ENCODE results near the gene PXDN.
"Not testable (repeated sequence)": the region's sequence is repeated elsewhere in the genome, so short reads cannot be mapped to it uniquely, and the experiment has no call there.

PXDN gene

DNA sequence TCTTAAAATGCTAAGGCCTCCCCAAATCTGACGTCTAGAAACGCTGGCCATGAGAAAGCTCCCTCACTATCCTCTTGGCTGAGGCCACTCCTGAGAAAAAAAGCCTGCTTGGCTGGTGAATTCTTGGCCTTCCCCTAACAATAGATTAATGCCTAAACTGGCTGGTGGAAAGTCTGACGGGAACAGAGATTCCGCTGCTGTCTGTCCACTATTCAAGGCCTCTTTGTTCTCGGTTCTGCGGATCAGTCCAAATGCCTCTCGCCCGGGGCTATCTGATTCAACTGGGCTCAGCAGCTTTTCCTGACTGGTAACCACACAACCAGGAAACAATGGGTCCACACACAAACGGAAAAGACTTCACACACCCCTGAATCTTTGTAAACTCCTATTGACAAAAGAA, 27.2 kb downstream of the PXDN start:
- DNase-seq: no peak

DNA sequence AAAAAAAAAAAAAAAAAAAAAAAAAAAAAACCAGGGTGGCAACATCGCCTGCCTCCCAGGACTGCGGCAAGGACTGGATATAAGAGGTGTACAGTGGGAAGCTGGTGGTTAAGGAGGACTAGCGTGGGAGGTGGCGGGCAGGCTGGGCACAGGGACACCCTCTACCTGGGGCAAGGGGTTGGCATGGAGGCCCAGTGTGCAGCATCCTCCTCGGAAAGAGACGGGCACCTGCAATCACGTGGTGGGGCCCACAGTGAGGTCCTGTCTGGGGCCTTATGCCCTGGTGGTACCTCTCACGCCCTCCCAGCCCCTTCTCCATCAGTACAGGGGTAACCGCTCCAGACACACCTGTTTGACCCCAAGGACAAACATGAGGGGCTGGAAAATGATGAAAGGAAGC, 27.9 kb downstream of the PXDN start:
- no peak for DNase-seq

DNA sequence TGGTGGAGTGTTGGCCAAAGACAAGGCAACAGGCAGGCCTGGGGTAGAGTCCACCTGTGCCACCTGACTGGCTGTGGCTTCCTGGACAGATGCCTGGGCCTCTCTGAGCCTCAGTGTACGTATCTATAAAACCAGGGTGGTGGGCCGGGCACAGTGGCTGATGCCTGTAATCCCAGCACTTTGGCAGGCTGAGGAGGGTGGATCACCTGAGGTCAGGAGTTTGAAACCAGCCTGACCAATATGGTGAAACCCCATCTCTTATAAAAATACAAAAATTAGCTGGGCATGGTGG, 28.4 kb downstream of the PXDN start:
- DNase-seq: not testable (repeated sequence)

DNA sequence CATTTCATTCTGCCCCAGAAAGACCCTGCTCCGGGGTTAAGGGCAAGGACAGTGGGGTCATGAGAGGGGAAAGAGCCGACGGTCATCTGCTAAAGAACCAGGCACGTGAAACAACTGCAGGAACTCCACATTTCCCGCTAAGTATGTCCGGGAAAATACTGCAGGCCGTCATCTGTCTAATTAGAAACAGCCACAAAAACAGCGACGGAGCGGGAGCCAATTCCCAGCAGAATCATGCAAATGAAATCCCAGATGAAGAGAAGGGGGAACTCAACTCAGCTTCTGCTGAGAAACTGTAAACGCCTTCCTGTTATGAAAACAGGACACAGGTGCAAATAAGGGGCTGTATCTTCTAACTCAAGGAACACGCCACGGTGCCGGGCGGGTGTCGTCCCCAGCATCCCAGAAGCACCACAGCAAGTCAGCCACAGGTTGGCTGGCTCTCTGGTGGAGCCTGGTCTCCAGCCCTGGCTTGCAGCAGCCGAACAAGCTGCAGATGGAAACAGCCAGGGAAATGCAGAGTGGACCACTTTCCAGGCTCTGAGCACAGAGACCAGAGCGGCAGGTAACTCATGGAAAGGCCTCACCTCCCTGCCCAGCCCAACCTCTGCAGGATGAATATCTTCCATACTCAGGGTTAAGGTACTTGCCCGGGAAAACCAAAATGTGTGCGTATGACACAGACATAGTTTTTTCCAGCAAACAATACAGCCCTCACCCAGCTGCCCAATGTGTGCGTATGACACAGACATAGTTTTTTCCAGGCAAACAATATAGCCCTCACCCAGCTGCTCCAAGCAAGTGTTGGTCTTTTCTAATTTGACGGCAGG, 28.9 kb downstream of the PXDN start:
- no peak for DNase-seq

DNA sequence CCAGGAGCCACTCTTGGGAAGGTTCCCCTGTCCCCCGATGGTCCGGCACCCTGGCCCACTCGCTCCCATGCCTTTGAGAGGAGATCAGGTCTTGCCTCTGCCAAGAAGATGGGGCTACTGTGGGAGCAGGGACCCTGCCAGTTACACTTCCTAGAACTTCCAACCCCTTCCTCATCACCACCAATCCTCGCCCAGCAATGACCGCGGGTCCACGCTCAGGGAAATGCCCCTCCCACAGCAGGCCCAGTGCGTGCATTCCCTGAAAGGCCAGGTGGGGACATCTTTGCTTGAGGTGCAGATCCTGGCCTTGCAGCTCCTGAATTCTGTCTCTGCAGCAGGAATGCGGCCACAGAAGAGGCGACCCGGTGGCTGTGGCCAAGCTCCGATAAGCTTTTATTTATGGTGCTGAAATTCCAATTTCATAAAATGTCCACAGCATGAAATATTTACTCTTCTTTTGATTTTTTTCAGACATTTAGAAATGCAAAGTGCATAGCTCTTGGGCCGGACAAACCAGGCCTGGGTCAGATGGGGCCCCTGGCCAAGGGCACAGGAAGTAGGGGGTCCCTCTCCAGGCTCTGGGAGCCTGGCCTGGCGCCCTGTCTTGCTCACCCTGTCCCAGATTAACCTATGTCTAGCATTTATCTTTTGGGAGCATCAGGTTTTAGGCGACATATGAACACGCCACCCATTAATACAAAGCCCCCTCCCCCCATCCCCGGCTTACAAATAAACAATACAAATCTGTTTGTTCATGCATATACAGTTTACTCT, 29.8 kb downstream of the PXDN start:
- DNase-seq: no peak

DNA sequence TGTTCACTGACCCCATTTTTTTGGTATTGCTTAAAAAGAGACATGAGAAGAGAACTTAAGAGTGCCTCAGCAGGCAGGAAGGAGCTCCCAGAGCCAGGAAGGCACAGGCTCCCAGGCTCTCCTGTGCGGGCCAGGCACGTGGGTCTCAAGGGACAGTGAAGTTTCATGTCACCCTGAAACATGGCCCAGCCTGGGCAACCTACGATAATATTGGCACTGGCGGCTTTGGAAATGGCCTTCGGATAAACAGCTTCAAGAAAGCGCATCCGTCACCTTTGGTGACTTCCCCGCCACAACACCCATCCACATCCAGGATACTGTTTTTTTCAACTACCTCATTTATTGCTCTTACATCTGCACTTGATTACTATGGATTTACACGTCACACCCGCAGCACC, 30.5 kb downstream of the PXDN start:
- DNase-seq: no peak

DNA sequence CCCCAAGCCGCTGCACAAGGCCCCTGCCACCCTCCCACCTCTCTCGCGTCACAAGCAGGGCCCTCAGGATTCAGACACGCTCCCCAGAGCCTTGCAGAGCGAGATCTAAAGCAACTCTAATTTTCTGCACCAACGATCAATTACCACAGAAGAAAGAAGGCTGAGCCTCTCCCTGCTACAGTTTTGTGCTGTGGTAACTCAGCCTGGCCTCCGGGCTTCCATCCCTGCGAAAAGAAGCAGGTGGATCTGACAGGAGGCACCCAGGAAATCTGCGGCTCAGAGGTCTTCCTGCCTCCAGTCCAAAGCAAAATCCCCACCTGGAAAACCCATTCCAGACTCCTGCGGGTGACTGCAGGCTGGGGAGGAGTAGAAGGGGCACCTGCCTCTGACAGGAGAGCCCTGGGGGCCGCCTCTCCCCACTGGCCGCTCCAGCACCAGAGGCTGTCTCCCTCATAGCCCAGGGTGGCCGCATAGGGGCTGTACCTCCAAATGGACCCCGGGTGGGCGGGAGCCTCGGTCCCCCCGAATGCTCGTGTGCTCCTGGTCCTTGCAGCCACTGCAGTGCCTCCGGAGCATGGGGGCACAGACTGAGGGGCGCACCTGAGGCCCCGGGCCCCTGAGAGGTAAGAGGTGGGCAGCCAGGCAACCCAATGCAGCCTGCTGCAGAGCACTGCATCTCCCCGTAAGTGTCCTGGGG, 31.0 kb downstream of the PXDN start:
- no peak for DNase-seq

DNA sequence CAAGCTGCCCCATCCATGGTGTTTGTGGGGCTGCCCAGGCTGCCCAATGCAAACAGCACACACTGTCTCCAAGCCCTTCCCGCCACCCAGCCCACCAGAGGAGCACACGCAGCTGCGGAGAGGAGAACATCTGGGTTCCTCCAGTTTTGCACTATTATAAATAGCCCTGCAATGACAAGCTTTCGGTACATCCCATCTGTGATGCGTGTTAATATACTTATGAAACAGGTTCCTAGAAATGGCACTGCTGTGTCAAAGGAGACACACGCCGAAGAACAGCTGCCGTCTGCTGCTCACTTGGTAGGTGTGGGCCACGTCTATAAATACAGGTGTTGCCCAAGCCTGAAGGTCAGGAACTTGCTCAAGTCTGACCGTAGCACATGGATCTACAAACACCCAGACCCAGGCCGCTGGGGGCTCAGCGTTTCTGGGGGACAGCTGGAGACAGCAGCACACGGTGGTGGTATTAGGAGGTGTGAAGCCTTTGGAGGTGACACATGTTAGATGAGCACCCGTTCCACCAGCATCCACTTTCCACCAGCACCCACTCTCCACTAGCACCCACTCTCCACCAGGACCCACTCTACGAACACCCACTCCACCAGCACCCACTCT, 34.3 kb downstream of the PXDN start:
- no peak for DNase-seq

DNA sequence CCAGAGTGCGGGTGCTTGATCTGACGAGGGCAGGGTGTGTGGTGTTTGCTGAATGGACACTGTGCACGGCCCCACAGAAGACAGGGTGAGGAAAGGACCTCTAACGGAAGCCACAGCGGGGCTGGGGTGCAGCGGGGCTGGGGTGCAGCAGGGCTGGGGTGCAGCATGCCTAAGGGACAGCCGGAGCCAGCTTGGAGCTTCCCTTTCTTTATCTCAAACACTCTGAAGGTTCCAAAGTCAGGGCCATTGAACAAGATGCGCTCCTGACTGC, 35.0 kb downstream of the PXDN start:
- DNase-seq: no peak

DNA sequence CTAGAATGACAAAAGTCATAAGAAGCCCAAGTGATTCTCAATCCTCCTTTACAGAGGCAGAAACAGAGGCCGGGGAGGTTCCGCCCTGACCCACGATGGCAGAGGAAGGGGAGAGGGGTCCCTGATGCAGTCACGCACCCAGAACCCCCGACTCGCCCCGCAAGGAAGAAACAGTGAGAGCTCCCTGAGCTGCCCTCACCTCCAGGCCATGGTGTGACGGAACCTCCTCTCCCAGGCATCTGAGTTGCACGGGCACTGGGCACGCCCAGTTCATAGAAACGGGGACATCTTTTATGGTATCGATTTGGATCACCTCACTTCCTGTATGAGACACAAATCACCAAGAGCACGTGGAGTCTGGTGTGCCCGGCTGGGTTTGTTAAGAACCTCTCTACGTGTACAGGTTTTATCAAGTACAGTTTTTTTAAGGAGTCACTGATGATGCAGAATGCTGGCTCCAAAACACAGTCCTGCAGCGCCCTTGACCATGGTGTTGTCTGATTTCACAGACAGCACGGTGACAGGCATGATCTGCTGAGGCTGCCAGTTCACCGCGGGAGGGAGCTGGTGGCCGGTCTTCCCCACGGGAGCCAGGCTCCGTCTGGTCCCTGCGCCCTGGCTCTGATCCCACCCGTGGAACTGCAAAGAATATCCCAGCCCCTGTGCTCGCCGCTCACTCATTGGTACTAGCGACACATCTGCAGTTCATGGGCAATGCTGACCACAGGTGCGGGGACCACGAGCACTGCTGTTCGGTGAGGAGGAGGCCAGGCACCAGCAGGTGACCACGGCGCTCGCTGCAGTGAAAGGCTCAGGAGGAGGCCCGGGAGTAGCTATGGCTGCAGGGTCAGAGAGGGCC, 35.6 kb downstream of the PXDN start:
- DNase-seq: no peak

DNA sequence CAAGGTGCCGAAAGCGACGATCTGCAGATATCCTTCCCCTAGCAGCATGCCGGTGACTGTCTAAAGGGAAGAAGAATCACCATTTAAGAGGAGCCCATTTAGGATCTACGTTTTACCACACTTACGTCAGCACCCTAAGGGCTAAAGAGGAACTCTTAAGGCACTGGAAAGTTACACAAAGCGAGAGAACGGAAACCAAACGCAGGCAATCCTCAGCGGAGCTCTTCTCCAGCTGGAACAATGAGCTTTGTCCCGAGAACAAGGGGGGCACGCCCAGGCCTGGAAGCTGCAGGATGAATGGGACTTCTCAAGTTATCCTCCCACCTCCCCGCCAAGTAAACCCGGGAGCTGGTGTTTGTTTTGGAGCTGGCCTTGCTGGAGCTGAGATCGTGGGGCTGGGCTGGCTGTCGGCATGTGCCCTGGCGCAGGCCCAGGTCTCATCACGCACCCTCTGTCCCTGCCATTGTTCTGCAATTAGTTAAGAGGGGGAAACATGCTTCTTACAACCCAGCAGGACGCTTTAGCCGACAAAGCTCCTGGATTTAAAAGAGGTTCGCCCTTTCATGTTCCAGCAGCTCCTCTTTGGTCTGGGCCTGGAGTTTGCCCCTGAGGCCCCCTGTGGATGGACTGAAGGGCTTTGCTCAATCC, 36.4 kb downstream of the PXDN start:
- no peak for DNase-seq

DNA sequence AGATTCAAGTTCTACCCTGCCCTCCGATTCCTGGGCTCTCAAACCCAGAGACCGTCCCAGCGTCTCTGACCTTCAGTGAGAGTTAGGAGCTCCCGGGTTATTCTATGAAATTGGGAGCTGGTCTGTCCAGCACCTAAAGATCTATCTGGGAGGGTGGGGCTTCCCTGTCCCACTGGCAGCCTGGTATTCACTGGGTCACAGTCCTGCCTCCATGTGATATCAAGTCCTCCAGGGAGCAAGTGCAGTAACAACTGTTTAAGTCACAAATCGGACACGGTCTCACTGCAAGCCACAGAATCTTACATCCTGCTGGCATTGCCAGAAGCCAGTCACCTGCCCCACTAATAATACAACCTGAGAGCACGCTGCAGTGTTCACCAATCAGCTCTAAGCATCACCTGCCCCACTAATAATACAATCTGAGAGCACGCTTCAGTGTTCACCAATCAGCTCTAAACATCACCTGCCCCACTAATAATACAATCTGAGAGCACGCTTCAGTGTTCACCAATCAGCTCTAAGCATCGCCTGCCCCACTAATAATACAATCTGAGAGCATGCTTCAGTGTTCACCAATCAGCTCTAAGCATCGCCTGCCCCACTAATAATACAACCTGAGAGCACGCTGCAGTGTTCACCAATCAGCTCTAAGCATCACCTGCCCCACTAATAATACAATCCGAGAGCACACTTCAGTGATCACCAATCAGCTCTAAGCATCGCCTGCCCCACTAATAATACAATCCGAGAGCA, 38.0 kb downstream of the PXDN start:
- DNase-seq: not testable (repeated sequence)

DNA sequence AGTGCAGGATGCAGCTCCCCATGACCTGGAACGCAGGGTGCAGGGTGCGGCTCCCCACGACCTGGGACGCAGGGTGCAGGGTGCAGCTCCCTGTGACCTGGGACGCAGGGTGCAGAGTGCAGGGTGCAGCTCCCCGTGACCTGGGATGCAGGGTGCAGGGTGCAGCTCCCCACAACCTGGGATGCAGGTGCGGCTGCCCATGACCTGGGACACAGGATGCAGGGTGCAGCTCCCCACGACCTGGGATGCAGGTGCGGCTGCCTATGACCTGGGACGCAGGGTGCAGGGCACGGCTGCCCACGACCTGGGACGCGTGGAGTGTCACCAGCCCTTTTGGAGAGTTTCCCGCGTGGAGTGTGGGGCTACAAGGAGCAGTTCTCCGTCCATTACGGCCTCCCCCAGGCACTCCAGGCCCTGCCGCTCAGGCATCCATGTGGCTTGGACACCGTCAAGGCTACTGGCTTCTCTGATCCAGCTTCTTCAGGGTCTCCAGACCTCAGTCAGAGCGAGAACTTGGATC, 38.7 kb downstream of the PXDN start:
- no peak for DNase-seq

DNA sequence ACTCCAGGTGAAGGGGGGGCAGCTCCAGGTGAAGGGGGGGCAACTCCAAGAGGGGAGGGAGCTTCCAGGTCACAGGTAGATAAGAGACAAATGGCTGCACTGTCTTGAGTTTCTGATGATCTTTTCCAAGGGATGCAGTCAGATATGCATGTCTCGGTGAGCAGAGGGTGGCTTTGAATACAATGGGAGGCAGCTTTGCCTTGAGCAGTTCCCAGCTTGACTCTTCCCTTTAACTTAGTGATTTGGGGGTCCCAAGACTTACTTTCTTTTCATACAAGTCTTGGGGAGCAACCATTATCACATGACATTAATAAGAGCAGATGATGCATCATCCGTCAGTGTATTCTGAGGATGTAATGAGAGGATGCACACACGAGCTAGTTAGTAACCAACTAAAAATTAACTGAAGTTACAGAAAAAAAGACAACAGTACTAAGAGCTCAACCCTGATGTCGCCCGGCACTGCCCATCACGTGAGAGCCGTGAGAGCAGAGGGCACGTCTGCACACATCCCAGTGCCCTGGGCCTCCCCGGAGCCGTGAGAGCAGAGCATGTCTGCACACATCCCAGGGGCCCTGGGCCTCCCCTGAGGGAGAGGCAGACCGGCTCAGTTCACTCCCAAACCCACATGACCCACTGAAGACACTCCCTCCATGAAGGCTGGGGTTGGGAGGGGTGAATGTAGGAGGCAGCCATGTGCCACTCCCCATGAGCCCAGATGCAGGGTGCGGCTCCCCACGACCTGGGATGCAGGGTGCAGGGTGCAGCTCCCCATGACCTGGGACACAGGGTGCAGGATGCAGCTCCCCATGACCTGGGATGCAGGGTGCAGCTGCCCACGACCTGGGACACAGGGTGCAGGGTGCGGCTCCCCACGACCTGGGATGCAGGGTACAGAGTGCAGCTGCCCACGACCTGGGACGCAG, 39.4 kb downstream of the PXDN start:
- DNase-seq: no peak

DNA sequence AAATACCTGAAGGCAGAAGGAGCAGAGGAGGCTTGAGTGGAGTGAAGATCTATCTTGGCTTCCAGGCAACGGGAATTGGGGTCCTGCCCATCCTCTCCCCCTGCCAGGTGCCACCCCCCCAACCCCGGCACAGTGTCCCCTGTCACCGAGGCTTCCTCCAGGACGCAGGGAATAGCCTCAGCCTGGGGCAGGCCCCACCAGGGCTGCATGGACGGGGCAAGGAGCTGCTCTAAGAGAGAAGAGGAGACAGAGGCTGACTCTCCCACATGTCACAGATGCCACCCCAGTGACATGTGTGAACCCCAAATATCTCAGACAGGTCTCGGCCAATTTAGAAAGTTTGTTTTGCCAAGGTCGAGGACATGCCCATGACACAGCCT, 42.1 kb downstream of the PXDN start:
- DNase-seq: no peak

DNA sequence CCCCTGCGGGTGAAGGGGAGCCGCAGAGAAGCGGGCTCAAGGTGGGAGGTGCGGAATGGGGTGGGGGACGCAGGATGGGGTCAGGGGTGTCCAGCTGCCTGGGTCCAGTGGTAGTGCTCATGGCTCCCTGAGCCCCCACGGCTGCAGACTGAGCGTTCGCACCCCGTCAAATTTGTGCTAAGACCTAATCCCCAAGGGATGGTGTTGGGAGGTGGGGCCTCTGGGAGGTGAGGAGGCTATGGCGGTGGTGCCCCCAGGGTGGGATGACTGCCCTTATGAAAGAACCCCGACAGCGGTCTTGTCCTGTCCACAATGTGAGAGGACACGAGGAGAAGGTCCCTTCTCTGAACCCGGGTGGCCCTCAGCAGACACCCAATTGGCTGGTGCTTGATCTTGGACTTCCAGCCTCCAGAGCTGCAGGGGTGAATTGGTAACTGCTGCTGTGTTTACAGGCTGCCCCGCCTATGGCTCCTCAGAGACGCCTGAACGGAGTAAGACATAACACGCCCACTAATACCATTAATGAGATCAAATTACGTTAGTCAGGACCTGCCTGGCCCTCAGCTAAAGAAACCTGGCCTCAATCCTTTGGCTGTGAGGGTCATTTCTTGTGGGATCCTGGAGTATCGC, 42.6 kb downstream of the PXDN start:
- no peak for DNase-seq

DNA sequence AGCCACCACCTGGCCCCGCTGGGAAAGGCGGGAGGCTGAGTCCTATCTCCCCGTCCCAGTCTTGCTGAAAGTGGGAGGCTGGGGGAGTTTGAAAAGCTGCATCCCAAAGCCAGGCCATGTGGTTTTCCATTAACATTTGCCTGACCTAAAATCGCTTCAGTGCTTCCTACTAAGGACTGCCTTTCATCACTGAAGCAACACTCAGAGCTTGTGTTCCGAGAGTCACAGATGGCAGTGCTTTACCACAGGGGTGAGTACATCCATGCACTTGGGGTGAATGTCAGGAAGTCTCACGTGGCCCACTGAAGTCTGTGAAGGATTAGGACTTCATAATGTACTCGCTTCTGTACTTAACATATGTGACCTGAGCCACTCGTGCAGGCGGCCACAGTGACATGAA, 43.3 kb downstream of the PXDN start:
- no peak for DNase-seq

DNA sequence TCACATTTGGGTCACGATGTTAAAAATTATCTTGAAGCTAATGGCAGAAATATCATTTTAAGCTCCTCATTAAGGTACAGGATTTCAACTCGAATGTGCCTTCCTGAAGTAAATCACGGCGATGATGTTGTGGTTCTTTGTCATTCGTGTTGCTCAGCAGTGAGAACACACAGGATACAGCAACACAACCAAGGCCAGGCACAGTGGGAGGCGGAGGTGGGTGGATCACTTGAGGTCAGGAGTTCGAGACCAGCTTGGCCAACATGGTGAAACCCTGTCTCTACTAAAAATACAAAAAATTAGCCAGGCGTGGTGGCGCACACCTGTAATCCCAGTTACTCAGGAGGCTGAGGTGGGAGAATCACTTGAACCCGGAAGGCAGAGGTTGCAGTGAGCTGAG, 43.9 kb downstream of the PXDN start:
- not testable (repeated sequence) for DNase-seq

DNA sequence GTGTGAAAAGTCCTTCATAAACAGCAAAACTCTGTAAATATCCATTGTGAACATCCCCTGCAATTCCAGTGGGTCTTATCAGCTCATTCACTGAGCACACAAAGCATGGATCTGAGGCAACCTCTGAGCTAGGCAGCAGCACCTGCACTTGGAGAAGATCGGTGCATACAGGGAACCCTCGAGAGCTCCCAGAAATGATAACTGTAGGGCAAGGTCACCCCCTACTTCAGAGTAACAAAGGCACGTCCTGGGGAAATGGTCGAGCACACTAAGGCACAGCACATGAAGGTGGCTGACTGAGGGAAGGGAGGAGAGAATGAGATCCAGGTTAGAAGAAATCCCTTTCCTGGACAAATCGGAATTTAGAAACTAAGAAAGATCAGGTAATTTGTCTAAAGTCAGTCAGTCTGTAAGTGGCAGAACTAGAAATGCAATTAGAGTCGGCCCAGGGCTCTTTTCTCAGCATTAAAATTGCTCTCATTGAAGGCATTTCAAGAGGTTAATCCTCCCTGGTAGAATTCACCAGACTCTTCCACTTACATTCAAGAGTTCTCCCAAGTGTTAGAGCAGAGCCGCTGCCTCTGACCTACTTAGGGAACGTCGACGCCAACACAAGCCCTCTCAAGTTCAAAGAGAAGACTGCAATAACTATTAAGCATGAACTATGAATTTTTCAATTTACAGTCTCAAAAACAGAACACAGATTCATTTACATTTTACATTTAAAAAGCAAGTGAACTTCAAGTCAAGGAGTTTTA, 45.9 kb downstream of the PXDN start:
- no peak for DNase-seq

All from stimulated activated CD4-positive, alpha-beta T cell treated with anti-CD3 and anti-CD28 coated beads, Interleukin-4, amount 100 ng/mL, for 4 hours (primary cell).